GM12875 (cell line): ENCODE results near the gene EDN1.

Experiments
- H3K4me3 ChIP-seq: one replicate; pipeline ENCODE4 v1.5.1; 2011; ENCODE audit warnings: low read depth, low read length, control low read depth
- TF ChIP-seq, protein P1 (sequence below): IDR thresholded peaks from 2 replicates; pipeline ENCODE4 v1.5.1; 2011; ENCODE audit warnings: low read depth, mild to moderate bottlenecking, control low read depth, inconsistent platforms, low read length, moderate library complexity, borderline replicate concordance; ENCODE audit not compliant: insufficient read depth

EDN1 gene

GRCh38 chr6:12334526-12335130 is 44.5 kb downstream of the EDN1 start:
- no peak overlapping the region for H3K4me3 ChIP-seq
- TF ChIP-seq, protein P1, sequence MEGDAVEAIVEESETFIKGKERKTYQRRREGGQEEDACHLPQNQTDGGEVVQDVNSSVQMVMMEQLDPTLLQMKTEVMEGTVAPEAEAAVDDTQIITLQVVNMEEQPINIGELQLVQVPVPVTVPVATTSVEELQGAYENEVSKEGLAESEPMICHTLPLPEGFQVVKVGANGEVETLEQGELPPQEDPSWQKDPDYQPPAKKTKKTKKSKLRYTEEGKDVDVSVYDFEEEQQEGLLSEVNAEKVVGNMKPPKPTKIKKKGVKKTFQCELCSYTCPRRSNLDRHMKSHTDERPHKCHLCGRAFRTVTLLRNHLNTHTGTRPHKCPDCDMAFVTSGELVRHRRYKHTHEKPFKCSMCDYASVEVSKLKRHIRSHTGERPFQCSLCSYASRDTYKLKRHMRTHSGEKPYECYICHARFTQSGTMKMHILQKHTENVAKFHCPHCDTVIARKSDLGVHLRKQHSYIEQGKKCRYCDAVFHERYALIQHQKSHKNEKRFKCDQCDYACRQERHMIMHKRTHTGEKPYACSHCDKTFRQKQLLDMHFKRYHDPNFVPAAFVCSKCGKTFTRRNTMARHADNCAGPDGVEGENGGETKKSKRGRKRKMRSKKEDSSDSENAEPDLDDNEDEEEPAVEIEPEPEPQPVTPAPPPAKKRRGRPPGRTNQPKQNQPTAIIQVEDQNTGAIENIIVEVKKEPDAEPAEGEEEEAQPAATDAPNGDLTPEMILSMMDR, result no peak

- H3K4me3 ChIP-seq, result no peak overlapping the region
- TF ChIP-seq, protein P1, result no peak
Observed at GRCh38 chr6:12335131-12335527, 45.0 kb downstream of the EDN1 start.

- H3K4me3 ChIP-seq, result no peak overlapping the region
- TF ChIP-seq, protein P1, result no peak
Observed at GRCh38 chr6:12335717-12336116, 45.6 kb downstream of the EDN1 start.

- no peak overlapping the region for H3K4me3 ChIP-seq
- TF ChIP-seq, protein P1, result no peak
Observed at GRCh38 chr6:12336121-12336971, 46.2 kb downstream of the EDN1 start.

GRCh38 chr6:12339022-12339421 is 48.9 kb downstream of the EDN1 start:
- TF ChIP-seq, protein P1, result no peak
- H3K4me3 ChIP-seq, result no peak overlapping the region

DNA sequence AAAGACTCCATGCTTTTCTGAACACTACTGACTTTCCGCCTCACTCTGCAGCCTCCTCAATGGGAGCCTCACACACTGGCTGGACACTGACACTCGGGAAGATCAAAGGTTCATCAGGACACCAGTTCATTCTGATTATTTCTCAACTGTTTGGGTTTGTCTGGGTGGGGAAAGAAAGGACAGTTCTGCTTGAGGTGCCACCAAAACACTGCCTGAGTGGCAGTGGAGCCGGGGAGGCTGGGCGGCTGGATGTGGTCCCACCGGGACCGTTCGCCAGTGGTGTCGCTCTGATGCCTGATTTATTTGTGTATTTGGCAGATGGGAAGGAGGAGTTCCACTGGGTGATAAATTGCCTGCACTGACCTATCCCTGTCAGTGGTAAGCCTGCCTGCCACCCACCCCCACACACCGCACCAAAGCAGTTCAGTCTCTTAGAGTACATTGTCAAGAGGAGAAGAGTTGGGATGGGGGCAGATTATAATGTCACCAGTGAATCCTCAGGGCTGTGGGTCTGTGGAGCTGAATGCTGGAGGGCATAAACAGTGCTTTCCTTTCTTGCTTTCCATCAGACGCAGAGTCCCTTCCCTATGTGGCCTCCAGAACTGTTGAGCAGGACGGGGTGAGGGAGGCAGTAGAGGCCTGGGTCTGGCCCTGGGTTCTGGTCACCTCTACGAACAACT is 49.8 kb downstream of the EDN1 start:
- H3K4me3 ChIP-seq, result no peak overlapping the region
- TF ChIP-seq, protein P1, result no peak
